ENCODE data around the gene RFX8. TPM values are rescaled to one million over a fixed set of nuclear protein-coding genes. Genes with fewer than 3 reads are reported as not detected.
"Not testable (repeated sequence)": the region's sequence is repeated elsewhere in the genome, so short reads cannot be mapped to it uniquely, and the experiment has no call there.

The RFX8 gene
- total RNA-seq, 4 donors from 2014 or later, result 2.6 to 3.9 TPM; not detected in 2

DNA sequence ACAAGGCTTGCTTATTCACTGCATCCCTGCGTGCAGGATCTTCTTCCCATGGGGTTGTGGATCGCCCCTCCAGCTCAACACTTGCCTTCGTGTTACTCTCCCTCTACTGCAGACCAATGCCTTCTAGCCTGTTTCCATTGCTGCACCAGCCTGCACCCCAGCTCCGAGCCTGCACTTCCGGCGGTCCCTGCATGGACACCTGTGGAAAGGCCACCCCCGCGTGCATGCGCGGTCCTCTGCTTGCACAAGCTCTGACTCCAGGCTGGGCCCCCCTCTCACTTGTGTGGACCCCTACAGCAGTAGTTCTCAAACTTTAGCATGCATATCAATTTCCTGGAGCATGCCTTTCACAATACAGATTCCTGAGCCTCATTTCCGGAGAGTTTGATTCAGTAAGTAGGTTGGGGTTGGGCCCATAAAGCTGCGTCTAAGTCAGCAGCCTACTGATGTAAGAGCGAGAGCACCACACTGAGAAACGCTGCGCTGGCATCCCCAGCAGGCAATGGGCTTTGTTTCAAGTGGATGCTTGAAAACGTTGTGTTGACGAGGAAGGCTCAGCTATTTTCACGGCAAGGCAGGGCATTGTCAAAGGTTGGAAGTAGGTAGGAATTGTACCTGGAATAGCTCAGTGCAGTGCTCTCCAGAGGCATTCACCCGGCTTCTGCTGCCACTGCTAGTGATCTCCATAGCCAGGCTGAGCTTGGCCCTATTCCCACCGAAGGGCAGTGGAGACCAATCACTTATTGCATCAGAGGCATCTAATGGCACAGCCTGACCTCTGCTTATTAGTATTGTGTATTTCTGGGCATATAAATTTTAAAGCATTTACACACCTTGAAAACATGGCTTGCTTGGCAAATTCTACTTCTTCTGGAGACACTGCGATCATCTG, 120.2 kb downstream of the RFX8 start:
- no peak for ATAC-seq (ENCODE audit: low FRiP score)
- DNase-seq (ENCODE audit: low spot score), result no peak
- TF ChIP-seq, protein P1, sequence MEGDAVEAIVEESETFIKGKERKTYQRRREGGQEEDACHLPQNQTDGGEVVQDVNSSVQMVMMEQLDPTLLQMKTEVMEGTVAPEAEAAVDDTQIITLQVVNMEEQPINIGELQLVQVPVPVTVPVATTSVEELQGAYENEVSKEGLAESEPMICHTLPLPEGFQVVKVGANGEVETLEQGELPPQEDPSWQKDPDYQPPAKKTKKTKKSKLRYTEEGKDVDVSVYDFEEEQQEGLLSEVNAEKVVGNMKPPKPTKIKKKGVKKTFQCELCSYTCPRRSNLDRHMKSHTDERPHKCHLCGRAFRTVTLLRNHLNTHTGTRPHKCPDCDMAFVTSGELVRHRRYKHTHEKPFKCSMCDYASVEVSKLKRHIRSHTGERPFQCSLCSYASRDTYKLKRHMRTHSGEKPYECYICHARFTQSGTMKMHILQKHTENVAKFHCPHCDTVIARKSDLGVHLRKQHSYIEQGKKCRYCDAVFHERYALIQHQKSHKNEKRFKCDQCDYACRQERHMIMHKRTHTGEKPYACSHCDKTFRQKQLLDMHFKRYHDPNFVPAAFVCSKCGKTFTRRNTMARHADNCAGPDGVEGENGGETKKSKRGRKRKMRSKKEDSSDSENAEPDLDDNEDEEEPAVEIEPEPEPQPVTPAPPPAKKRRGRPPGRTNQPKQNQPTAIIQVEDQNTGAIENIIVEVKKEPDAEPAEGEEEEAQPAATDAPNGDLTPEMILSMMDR (IDR thresholded peaks at IDR 0.05), result no peak

DNA sequence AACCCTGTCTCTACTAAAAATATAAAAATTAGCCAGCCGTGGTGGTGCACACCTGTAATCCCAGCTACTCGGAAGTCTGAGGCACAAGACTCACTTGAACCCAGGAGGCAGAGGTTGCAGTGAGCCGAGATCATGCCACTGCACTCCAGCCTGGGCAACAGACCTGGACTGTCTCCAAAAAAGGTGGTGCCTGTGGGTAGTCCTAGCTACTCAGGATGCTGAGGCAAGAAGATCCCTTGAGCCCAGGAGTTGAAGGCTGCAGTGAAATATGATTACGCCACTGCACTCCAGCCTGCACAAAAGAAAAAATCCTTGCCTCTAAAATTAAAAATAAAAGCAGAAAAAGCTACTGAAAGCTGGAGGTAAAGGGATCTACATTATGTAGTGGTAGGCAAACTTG, 122.3 kb downstream of the RFX8 start:
- not testable (repeated sequence) for DNase-seq (ENCODE audit: low spot score); ATAC-seq (ENCODE audit: low FRiP score)

DNA sequence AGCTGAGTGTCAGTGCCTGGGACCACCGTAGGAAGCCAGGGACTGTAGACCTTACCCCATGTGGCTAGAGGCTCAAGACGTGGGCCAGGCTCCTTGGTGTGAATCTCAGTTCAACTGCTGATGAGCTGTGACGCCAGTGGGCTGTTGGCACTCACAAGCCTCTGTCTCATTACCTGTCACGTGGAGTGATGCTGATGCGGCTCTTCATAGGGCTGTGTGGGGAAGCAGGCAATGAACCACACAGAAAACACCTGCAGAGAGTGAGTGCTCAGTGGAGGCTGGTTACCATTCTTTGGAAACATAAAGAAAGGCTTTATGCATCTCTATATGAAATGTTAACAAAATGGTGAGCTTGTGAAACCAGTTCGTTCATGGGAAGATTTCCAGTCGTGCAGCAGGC, 123.7 kb downstream of the RFX8 start:
- no peak for DNase-seq (ENCODE audit: low spot score)
- TF ChIP-seq, protein P1 (IDR thresholded peaks at IDR 0.05), result no peak
- ATAC-seq (ENCODE audit: low FRiP score), result no peak

DNA sequence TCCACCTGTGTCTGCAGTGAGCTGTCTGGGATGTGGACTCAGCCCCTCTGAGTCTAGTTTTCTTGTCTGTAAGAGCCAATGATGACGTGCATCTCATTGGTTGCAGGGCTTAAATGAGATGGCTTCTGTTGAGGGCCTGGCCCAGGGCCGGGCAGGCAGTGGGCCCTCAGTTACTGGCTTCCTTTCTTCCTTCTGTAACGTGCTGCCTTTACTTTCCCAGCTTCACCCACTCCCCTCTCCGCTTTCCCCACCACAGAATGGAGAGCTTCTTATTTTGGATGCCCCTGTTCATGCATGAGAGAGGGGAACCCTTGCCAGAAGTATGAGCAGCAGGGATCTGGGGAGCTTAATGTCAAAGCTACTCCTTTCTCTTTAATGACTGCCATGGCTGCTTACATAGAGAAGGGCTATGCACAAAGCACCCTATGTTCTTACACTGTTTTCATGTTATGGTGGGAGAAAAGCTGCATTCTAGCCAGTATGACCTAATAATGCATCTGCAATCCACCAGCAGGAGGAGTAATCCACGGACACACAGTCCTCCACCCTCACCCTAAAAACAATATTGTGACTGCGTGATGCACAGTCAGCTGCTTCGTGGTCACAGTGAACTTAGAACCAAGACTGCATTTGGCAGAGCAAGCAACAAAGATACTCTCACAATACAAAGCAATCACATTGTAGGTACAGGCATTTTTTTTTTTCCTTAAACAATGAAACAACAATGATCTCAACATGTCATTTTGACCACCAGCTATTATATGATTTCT, 124.8 kb downstream of the RFX8 start:
- DNase-seq (ENCODE audit: low spot score), result no peak
- TF ChIP-seq, protein P1 (IDR thresholded peaks at IDR 0.05), result no peak
- no peak for ATAC-seq (ENCODE audit: low FRiP score)

DNA sequence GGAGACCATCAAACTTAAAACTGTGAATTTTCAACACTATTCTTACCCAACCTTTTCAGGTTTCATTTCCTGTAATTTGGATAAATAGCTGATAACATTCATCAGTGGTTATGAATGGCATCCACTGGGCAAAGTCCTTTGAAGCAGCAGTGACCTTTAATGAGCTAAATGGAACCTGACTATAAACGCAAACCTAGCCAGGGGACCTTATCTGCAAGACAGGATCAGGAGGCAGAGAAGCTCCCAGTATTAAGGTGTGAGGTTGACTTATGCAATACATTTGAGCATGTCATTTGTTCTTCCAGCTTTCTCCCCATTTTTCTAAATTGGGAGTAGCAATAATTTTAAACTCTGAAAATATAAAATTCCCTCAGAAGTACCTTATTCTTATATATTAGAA, 126.0 kb downstream of the RFX8 start:
- DNase-seq (ENCODE audit: low spot score) (no peak), ATAC-seq (ENCODE audit: low FRiP score) (no peak)
- TF ChIP-seq, protein P1 (IDR thresholded peaks at IDR 0.05), result no peak

Other genes starting within 250 kb of the RFX8 start
- 10 to 100 TPM; 18.4 to 28.5 (median 22.8) TPM for gene CNOT11, start 222.2 kb downstream of the RFX8 start, total RNA-seq
- gene RNF149, start 166.4 kb downstream of the RFX8 start, total RNA-seq, result 100 to 1,000 TPM in 3 of 4 donors, 10 to 100 TPM in 1; 96.8 to 191 (median 118) TPM
- under 1 TPM in 1 of 4 donors, not detected in 3; 0.09 TPM for gene CREG2, start 87.6 kb downstream of the RFX8 start, total RNA-seq
- 100 to 1,000 TPM in 3 of 4 donors, 10 to 100 TPM in 1; 85.9 to 199 (median 110) TPM for gene MAP4K4, start 222.6 kb upstream of the RFX8 start, total RNA-seq